ENCODE data around the gene PDE8B.

DNA sequence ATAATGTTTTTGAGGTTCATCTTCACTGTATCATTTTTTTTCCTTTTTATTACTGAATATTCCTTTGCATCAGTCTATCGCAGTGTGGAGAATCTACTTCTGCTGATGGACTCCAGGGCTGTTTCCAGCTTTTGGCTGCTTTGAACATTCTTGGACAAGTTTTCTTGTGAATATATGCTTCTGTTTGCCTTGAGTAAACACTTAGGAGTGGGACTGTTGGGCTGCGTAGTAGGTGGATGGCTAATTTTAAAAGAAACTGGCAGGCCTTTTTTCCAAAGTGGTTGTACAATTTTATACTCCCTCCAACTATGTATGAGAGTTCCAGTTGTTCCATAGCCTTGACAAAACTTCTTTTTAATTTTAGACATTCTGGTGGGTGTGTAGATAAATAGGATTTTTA is 179.3 kb downstream of the PDE8B start:
- no peak for TF ChIP-seq CTCF (IDR thresholded peaks at IDR 0.05)
- TF ChIP-seq POLR2AphosphoS5 (IDR thresholded peaks at IDR 0.05) = no peak
- TF ChIP-seq POLR2A (IDR thresholded peaks at IDR 0.05) = no peak
